NCI-H82 treated with DMSO at 0.1 percent for 48 hours (cell line): ENCODE measurements around the gene SLC4A4.

ENCODE experiments used
- DNase-seq: peaks from one replicate; lab custom pipeline; 2025; ENCODE audit not compliant: unreplicated experiment; lab: John Stamatoyannopoulos, UW

SLC4A4 gene

GRCh38 chr4:71338846-71339593, at the start of gene SLC4A4:
SLC4A4 (plus strand) TSS chr4:71339020.
- no peak for DNase-seq

- no peak for DNase-seq
Measured at GRCh38 chr4:71290074-71290473, 48.7 kb upstream of the SLC4A4 start.

- DNase-seq = no peak
Measured at GRCh38 chr4:71290476-71290875, 48.3 kb upstream of the SLC4A4 start.

GRCh38 chr4:71292228-71292627, 46.6 kb upstream of the SLC4A4 start:
- no peak for DNase-seq

- DNase-seq = no peak
Measured at GRCh38 chr4:71293705-71294104, 45.1 kb upstream of the SLC4A4 start.

GRCh38 chr4:71294301-71294700, 44.5 kb upstream of the SLC4A4 start:
- DNase-seq = no peak

- no peak for DNase-seq
Measured at GRCh38 chr4:71296945-71297344, 41.9 kb upstream of the SLC4A4 start.

- no peak for DNase-seq
Measured at GRCh38 chr4:71300362-71300761, 38.5 kb upstream of the SLC4A4 start.

- DNase-seq = no peak
Measured at GRCh38 chr4:71300964-71301363, 37.9 kb upstream of the SLC4A4 start.

- DNase-seq = no peak
Measured at GRCh38 chr4:71303287-71303686, 35.5 kb upstream of the SLC4A4 start.

GRCh38 chr4:71303850-71304249, 35.0 kb upstream of the SLC4A4 start:
- DNase-seq = no peak

GRCh38 chr4:71304289-71304850, 34.5 kb upstream of the SLC4A4 start:
- no peak for DNase-seq

GRCh38 chr4:71307729-71308128, 31.1 kb upstream of the SLC4A4 start:
- no peak for DNase-seq

GRCh38 chr4:71322425-71322824, 16.4 kb upstream of the SLC4A4 start:
- DNase-seq = no peak

- DNase-seq = no peak
Measured at GRCh38 chr4:71333368-71333767, 5.5 kb upstream of the SLC4A4 start.

GRCh38 chr4:71333960-71334359, 4.9 kb upstream of the SLC4A4 start:
- no peak for DNase-seq

GRCh38 chr4:71334465-71334882, 4.3 kb upstream of the SLC4A4 start:
- no peak for DNase-seq

- no peak for DNase-seq
Measured at GRCh38 chr4:71343670-71344466, 5.0 kb downstream of the SLC4A4 start.

- no peak for DNase-seq
Measured at GRCh38 chr4:71346710-71347109, 7.9 kb downstream of the SLC4A4 start.

GRCh38 chr4:71348586-71348985, 9.8 kb downstream of the SLC4A4 start:
- DNase-seq = no peak

GRCh38 chr4:71355045-71355444, 16.2 kb downstream of the SLC4A4 start:
- DNase-seq = no peak

GRCh38 chr4:71355971-71356370, 17.2 kb downstream of the SLC4A4 start:
- no peak for DNase-seq
